GM12801 (cell line): ENCODE results near the gene TRIM66.

Source experiments
- TF ChIP-seq, protein P1 (sequence below): IDR thresholded peaks from one replicate; pipeline ENCODE4 v1.5.1; 2011; ENCODE audit warnings: control low read depth; ENCODE audit not compliant: insufficient read length; ENCODE audit errors: extremely low read depth

The TRIM66 gene

DNA sequence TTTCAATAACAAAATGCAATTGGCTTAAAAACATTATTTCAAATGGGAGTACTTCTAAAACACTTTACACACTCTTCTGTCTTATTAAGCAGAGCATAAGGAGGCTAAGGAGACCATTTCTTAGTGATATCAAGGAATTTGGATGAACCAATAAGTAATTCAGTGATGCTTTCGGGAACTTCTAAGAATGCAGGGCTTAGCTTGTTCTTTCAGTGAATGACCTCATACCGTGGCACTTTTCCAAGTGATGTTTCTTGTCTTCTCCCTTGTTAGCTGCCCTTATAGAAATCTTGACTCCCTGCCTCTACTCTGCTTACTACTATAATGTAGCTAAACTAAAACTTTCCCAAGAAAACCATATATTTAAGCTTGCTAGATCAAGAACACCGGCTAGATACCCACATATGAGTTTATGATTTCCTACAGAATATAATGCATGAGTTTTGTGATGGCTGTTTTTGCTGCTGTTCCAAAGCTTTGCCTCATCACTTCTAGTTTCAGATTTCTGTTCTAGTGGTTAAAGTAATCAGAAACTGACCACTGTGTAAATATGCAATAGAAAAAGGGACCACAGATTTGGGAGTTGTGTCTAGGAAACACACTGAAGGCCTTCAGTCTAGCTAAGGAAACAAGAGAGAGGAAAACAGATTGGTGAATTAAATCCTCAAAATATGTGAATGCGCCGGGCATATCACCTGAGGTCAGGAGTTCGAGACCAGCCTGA is 50.9 kb downstream of the TRIM66 start:
- TF ChIP-seq, protein P1, sequence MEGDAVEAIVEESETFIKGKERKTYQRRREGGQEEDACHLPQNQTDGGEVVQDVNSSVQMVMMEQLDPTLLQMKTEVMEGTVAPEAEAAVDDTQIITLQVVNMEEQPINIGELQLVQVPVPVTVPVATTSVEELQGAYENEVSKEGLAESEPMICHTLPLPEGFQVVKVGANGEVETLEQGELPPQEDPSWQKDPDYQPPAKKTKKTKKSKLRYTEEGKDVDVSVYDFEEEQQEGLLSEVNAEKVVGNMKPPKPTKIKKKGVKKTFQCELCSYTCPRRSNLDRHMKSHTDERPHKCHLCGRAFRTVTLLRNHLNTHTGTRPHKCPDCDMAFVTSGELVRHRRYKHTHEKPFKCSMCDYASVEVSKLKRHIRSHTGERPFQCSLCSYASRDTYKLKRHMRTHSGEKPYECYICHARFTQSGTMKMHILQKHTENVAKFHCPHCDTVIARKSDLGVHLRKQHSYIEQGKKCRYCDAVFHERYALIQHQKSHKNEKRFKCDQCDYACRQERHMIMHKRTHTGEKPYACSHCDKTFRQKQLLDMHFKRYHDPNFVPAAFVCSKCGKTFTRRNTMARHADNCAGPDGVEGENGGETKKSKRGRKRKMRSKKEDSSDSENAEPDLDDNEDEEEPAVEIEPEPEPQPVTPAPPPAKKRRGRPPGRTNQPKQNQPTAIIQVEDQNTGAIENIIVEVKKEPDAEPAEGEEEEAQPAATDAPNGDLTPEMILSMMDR, result no peak

DNA sequence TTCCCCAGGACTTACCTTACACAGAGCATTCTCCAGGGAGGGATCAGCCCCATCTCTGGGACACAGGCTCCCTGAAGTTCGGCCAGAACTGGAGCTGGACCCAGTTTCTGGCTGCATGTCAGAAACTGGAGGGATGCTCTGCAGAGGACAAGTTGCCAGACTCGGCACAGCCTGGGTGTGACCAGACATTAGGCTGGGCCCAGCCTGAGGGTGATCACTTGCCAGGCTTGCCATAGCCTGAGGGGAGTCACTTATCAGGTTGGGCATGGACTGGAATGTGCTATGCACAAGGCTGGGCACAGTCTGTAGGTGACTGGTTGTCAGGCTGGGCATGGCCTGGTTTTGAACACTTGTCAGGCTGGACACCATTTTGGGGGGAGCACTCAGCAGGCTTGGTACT is 57.8 kb downstream of the TRIM66 start:
- TF ChIP-seq, protein P1, result no peak

GRCh38 chr11:8621147-8621546 is 61.3 kb downstream of the TRIM66 start:
- TF ChIP-seq, protein P1, result no peak

GRCh38 chr11:8617063-8617462 is 65.4 kb downstream of the TRIM66 start:
- TF ChIP-seq, protein P1, result no peak

DNA sequence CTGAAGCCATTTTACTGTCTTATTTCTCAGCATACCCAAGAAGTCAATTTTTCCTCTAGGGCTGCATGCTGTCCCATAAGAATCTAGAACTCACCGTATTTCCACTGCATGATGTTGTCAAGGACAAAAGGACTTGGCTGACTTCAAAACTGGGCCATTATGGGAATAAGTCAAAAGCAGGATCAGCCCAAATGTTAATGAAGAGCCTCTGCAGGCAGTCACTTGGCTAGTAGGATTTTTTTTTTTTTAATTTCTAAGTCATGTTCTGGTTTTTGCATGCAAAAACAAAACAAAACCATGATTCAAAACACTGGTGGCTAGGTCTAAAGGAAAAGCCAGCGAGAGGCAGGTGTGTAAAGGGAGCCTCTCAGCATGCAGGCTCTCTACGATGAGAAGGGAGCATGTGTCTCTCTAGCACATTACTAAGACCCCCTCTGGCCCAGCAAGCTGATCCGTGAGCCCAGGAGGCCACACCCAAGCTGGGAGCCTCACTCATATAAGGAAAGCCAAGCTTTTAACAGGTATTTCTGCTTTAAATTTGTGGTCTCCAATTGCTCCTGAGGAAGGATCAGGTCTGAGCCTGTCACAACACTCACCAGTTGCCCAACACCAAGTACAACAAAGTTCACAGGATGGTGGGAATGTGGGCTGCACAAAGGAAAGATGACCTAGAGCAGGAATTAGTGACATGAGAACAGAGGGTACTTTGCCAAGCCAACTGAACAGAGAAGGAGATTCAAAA is 67.0 kb downstream of the TRIM66 start:
- TF ChIP-seq, protein P1, result no peak

DNA sequence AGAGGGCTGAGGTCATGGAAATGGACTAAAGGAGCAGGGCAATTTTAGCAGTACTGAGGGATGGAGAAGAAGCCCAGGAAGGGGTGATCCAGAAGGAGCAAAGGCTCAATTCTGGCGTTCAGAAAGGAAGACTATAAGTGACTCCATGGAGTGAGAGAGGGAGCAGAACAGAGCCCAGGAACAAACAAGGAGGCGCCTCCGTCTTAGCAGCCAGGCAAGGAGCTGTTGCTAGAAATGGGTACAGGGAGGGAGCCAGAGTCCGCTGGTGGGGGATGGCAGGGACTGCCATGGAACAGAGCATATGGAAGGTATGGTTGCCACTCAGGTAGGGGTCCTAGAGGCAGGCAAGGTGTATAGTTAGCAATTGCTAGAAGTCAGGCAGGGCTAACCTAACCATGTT is 68.0 kb downstream of the TRIM66 start:
- TF ChIP-seq, protein P1, result no peak

DNA sequence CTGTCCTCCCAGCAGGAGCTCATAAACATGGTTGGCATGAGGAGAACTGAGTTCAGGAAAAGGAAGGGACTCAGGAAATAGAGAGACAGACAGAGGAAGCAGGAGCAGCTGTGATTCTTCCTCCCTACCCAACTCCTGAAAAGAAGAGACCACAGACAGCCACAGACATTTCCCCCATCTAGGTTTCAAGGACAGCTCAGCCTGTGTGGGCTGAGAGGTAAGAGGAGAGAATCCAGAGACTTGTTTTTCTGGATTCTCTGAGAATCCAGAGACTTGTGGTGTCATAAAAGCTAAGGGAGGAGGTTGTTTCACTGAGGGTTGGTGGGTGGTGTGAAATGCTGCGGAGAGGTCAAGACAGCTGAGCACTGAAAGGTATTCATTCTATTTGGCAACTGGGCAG is 69.4 kb downstream of the TRIM66 start:
- TF ChIP-seq, protein P1, result no peak
